Upper lobe of right lung (tissue), 1 donor: ENCODE measurements around the gene GPC1. TPM values are rescaled to one million over a fixed set of nuclear protein-coding genes. Genes with fewer than 3 reads are reported as not detected.

Experiments used
- ATAC-seq: fragments of 200-7000 bp; cut with Tn5 transposase; one replicate; pipeline ENCODE4 v1.9.1; 2020; ENCODE audit warnings: mild to moderate bottlenecking, moderate library complexity
- DNase-seq: peaks from one replicate; pipeline ENCODE4 v3.0.0-alpha.2; 2020
- H3K27ac ChIP-seq: fragments of 200-600 bp; one replicate; pipeline ENCODE4 v1.8.0; 2022
- H3K27me3 ChIP-seq: fragments of 200-600 bp; one replicate; pipeline ENCODE4 v1.8.0; 2022; ENCODE audit warnings: mild to moderate bottlenecking
- H3K36me3 ChIP-seq: fragments of 200-600 bp; one replicate; pipeline ENCODE4 v1.8.0; 2022
- H3K4me1 ChIP-seq: fragments of 200-600 bp; one replicate; pipeline ENCODE4 v1.8.0; 2022
- H3K4me3 ChIP-seq: fragments of 200-600 bp; one replicate; pipeline ENCODE4 v1.8.0; 2022; ENCODE audit warnings: mild to moderate bottlenecking
- H3K9me3 ChIP-seq: fragments of 200-600 bp; one replicate; pipeline ENCODE4 v1.8.0; 2022
- CTCF ChIP-seq: fragments of 200-600 bp; IDR thresholded peaks from one replicate; pipeline ENCODE4 v1.8.0; 2022; ENCODE audit warnings: antibody characterized with exemption
- intact Hi-C: fragments of 100-400 bp; cut with DNase I; formaldehyde crosslinking; loops from one replicate; pipeline ENCODE4 v1.11.0; 2022
- total RNA-seq: library from RNA; stranded (reverse); fragmentation: NEBNext Ultra II Directional; extraction: Animal tissue kit (Norgen Biotek cat#: 25700); gene quantifications from one replicate; pipeline ENCODE4 v1.2.1, GENCODE V29; 2021
- donor health status: DM: no; HTN: yes; CAD: no; lungs with severe emphysema.

Gene GPC1
- total RNA-seq, 1 donor from 2014 or later, result 24.8 TPM

GRCh38 chr2:240420206-240421104 lies 15.0 kb upstream of the GPC1 start:
- intact Hi-C loops, result no loop called here
- peak; percentile 43 for DNase-seq
- H3K36me3 ChIP-seq, result no peaks in the 10 kb centered on the region
- no peaks in the 10 kb centered on the region for H3K27me3 ChIP-seq
- no peak overlapping the region for H3K4me3 ChIP-seq
- H3K27ac ChIP-seq, result no peak overlapping the region
- no peak for ATAC-seq
- H3K4me1 ChIP-seq, result no peaks in the 10 kb centered on the region
- TF ChIP-seq CTCF, result no peak
- H3K9me3 ChIP-seq, result no peaks in the 10 kb centered on the region

GRCh38 chr2:240421381-240421780 lies 14.1 kb upstream of the GPC1 start:
- peak; percentile 54 for DNase-seq
- Histone ChIP-seq H3K36me3 (no peaks in the 10 kb centered on the region), H3K27ac (no peak overlapping the region), H3K4me1 (no peaks in the 10 kb centered on the region), H3K27me3 (no peaks in the 10 kb centered on the region), H3K9me3 (no peaks in the 10 kb centered on the region), H3K4me3 (no peak overlapping the region)
- intact Hi-C loops, result no loop called here
- TF ChIP-seq CTCF, result no peak
- ATAC-seq, result no peak

GRCh38 chr2:240422658-240423329 lies 12.7 kb upstream of the GPC1 start:
- Histone ChIP-seq H3K4me1 (no peaks in the 10 kb centered on the region), H3K9me3 (no peaks in the 10 kb centered on the region), H3K36me3 (no peaks in the 10 kb centered on the region), H3K4me3 (no peak overlapping the region), H3K27ac (no peak overlapping the region), H3K27me3 (no peaks in the 10 kb centered on the region)
- DNase-seq (no peak), ATAC-seq (no peak)
- TF ChIP-seq CTCF, result no peak
- intact Hi-C loops, result no loop called here

DNA sequence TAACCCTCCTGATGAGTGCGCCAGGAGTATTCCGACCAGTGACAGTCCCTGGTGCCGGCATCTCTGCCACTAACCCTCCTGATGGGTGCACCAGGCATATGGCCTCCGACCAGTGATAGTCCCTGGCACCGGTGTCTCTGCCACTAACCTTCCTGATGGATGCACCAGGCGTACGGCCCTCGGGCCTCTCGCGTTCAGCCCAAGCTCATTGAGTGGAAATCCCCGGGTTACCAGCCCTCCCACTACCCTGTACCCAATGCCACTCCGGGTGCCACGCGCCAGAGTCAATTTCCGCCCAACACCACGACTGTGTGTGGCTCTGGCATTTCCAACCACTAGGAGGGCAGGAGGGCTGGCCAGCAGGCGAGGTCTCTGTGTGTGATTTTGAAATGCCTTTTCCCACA lies 11.7 kb upstream of the GPC1 start:
- Histone ChIP-seq H3K4me3 (no peak overlapping the region), H3K27me3 (no peaks in the 10 kb centered on the region), H3K36me3 (no peaks in the 10 kb centered on the region), H3K4me1 (no peaks in the 10 kb centered on the region), H3K9me3 (no peaks in the 10 kb centered on the region), H3K27ac (no peak overlapping the region)
- no peak for TF ChIP-seq CTCF
- DNase-seq (peak; percentile 40), ATAC-seq (no peak)
- intact Hi-C loops, result no loop called here

- Histone ChIP-seq H3K36me3 (no peaks in the 10 kb centered on the region), H3K4me3 (no peak overlapping the region), H3K9me3 (no peaks in the 10 kb centered on the region), H3K4me1 (no peaks in the 10 kb centered on the region), H3K27me3 (no peaks in the 10 kb centered on the region), H3K27ac (no peak overlapping the region)
- no peak for TF ChIP-seq CTCF
- DNase-seq, result peak; percentile 47
- intact Hi-C loops, result no loop called here
- ATAC-seq, result no peak
These were observed 10.9 kb upstream of the GPC1 start for GRCh38 chr2:240424341-240425235.
